GM18907 (cell line): Measurements from ENCODE around the gene CCDC8.
"Not testable (repeated sequence)": the region's sequence is repeated elsewhere in the genome, so short reads cannot be mapped to it uniquely, and the experiment has no call there.

ENCODE experiments used
- ATAC-seq: cut with Tn5 transposase; IDR thresholded peaks from one replicate; pipeline ENCODE4 v1.9.1; 2021; ENCODE audit warnings: mild to moderate bottlenecking, moderate library complexity; ENCODE audit not compliant: unreplicated experiment

CCDC8 gene

GRCh38 chr19:46383846-46384245, 29.5 kb downstream of the CCDC8 start:
- no peak for ATAC-seq

GRCh38 chr19:46383171-46383815, 30.1 kb downstream of the CCDC8 start:
- ATAC-seq = no peak

- no peak for ATAC-seq
Observed at GRCh38 chr19:46381756-46382345, 31.5 kb downstream of the CCDC8 start.

- ATAC-seq = no peak
Observed at GRCh38 chr19:46381346-46381745, 32.0 kb downstream of the CCDC8 start.

GRCh38 chr19:46380690-46381089, 32.7 kb downstream of the CCDC8 start:
- ATAC-seq = no peak

GRCh38 chr19:46378268-46378667, 35.1 kb downstream of the CCDC8 start:
- no peak for ATAC-seq

- ATAC-seq = no peak
Observed at GRCh38 chr19:46376241-46377153, 36.9 kb downstream of the CCDC8 start.

GRCh38 chr19:46375476-46376067, 37.8 kb downstream of the CCDC8 start:
- ATAC-seq = not testable (repeated sequence)

GRCh38 chr19:46374536-46375475, 38.6 kb downstream of the CCDC8 start:
- no peak for ATAC-seq

- no peak for ATAC-seq
Observed at GRCh38 chr19:46373491-46374359, 39.6 kb downstream of the CCDC8 start.

- ATAC-seq = no peak
Observed at GRCh38 chr19:46372901-46373490, 40.4 kb downstream of the CCDC8 start.

- no peak for ATAC-seq
Observed at GRCh38 chr19:46371371-46371901, 41.9 kb downstream of the CCDC8 start.

- ATAC-seq = no peak
Observed at GRCh38 chr19:46369817-46370216, 43.5 kb downstream of the CCDC8 start.

GRCh38 chr19:46368116-46368515, 45.2 kb downstream of the CCDC8 start:
- no peak for ATAC-seq

GRCh38 chr19:46367426-46367825, 45.9 kb downstream of the CCDC8 start:
- no peak for ATAC-seq

GRCh38 chr19:46366620-46367292, 46.6 kb downstream of the CCDC8 start:
- no peak for ATAC-seq

- no peak for ATAC-seq
Observed at GRCh38 chr19:46365561-46365960, 47.8 kb downstream of the CCDC8 start.

GRCh38 chr19:46364359-46364758, 49.0 kb downstream of the CCDC8 start:
- no peak for ATAC-seq
